CD4-positive, alpha-beta T cell treated with Interleukin-10 for 1 hour (primary cell): ENCODE data around the gene EREG.
"Not testable (repeated sequence)": the region's sequence is repeated elsewhere in the genome, so short reads cannot be mapped to it uniquely, and the experiment has no call there.

ENCODE experiments used
- DNase-seq: peaks from one replicate; pipeline ENCODE4 v3.0.0-alpha.2; 2020

Gene EREG

GRCh38 chr4:74364652-74365491 is at the start of gene EREG:
Gene EREG, plus strand, starts transcription at chr4:74365145. Its CDS starts 164 bp downstream, at chr4:74365309.
- DNase-seq = peak; percentile 7

GRCh38 chr4:74315376-74315775 is 49.6 kb upstream of the EREG start:
- DNase-seq = no peak

- no peak for DNase-seq
Measured at GRCh38 chr4:74316397-74316796, 48.5 kb upstream of the EREG start.

GRCh38 chr4:74317616-74318246 is 47.2 kb upstream of the EREG start:
- no peak for DNase-seq

GRCh38 chr4:74318276-74318675 is 46.7 kb upstream of the EREG start:
- DNase-seq = no peak

GRCh38 chr4:74319470-74319869 is 45.5 kb upstream of the EREG start:
- no peak for DNase-seq

GRCh38 chr4:74320559-74321118 is 44.3 kb upstream of the EREG start:
- peak; percentile 26 for DNase-seq

GRCh38 chr4:74322301-74322700 is 42.6 kb upstream of the EREG start:
- no peak for DNase-seq

GRCh38 chr4:74323663-74324062 is 41.3 kb upstream of the EREG start:
- DNase-seq = no peak

GRCh38 chr4:74324262-74324661 is 40.7 kb upstream of the EREG start:
- no peak for DNase-seq

- DNase-seq = no peak
Measured at GRCh38 chr4:74325886-74326285, 39.1 kb upstream of the EREG start.

- DNase-seq = no peak
Measured at GRCh38 chr4:74327762-74328161, 37.2 kb upstream of the EREG start.

GRCh38 chr4:74328501-74328900 is 36.4 kb upstream of the EREG start:
- DNase-seq = no peak

GRCh38 chr4:74329307-74329706 is 35.6 kb upstream of the EREG start:
- no peak for DNase-seq

- no peak for DNase-seq
Measured at GRCh38 chr4:74330295-74330750, 34.6 kb upstream of the EREG start.

- no peak for DNase-seq
Measured at GRCh38 chr4:74331252-74331651, 33.7 kb upstream of the EREG start.

GRCh38 chr4:74331944-74332343 is 33.0 kb upstream of the EREG start:
- DNase-seq = no peak

- DNase-seq = no peak
Measured at GRCh38 chr4:74334636-74335035, 30.3 kb upstream of the EREG start.

- DNase-seq = peak; percentile 8
Measured at GRCh38 chr4:74335341-74336021, 29.5 kb upstream of the EREG start.

- no peak for DNase-seq
Measured at GRCh38 chr4:74338792-74339333, 26.1 kb upstream of the EREG start.

- no peak for DNase-seq
Measured at GRCh38 chr4:74339501-74339900, 25.4 kb upstream of the EREG start.

- DNase-seq = not testable (repeated sequence)
Measured at GRCh38 chr4:74340421-74340820, 24.5 kb upstream of the EREG start.

- DNase-seq = no peak
Measured at GRCh38 chr4:74344031-74344430, 20.9 kb upstream of the EREG start.
